Nephron (organoid): ENCODE data around the gene APOA1.

Experiments
- H3K27ac Mint-ChIP-seq, 3 experiments: 2 replicates each; pipeline ENCODE4 v1.8.0; 2020; ENCODE audit warnings: mixed read lengths in 3 of 3, mild to moderate bottlenecking in 2 of 3, moderate library complexity in 1 of 3
- H3K27me3 Mint-ChIP-seq: 2 replicates; pipeline ENCODE4 v1.8.0; 2021; ENCODE audit warnings: low read depth, mild to moderate bottlenecking, moderate library complexity, mixed read lengths
- H3K36me3 Mint-ChIP-seq: 2 replicates; pipeline ENCODE4 v1.8.0; 2020; ENCODE audit warnings: low read depth, mixed read lengths
- H3K4me1 Mint-ChIP-seq: 2 replicates; pipeline ENCODE4 v1.8.0; 2020; ENCODE audit warnings: mixed read lengths
- H3K4me3 Mint-ChIP-seq, 3 experiments: 2 replicates each; pipeline ENCODE4 v1.8.0; 2020; ENCODE audit warnings: mild to moderate bottlenecking in 3 of 3, mixed read lengths in 3 of 3, moderate library complexity in 2 of 3
- H3K9me3 Mint-ChIP-seq: 2 replicates; pipeline ENCODE4 v1.8.0; 2020; ENCODE audit warnings: mixed read lengths
- CTCF ChIP-seq, 3 experiments: fragments of 200-600 bp; sonication (generic); IDR thresholded peaks; one replicate each; pipeline ENCODE4 v1.5.0; 2021; ENCODE audit warnings: antibody characterized with exemption in 3 of 3; ENCODE audit not compliant: unreplicated experiment in 3 of 3

Gene APOA1

GRCh38 chr11:116851626-116852025 lies 14.2 kb upstream of the APOA1 start:
- Mint-ChIP-seq H3K36me3 (peaks cover 54% of the 10 kb centered on the region), H3K9me3 (no peaks in the 10 kb centered on the region), H3K27me3 (no peaks in the 10 kb centered on the region), H3K27ac (peak overlapping the region; percentile 68 to 95 (median 91)), H3K4me1 (peaks cover 34% of the 10 kb centered on the region), H3K4me3 (no peak overlapping the region)
- TF ChIP-seq CTCF (IDR thresholded peaks at IDR 0.05; ENCODE audit: unreplicated experiment in 3 of 3): no peak

GRCh38 chr11:116849486-116849885 lies 12.1 kb upstream of the APOA1 start:
- H3K9me3 Mint-ChIP-seq: no peaks in the 10 kb centered on the region
- no peak for TF ChIP-seq CTCF (IDR thresholded peaks at IDR 0.05; ENCODE audit: unreplicated experiment in 3 of 3)
- peaks cover 34% of the 10 kb centered on the region for H3K4me1 Mint-ChIP-seq
- H3K36me3 Mint-ChIP-seq: peaks cover 55% of the 10 kb centered on the region
- H3K27ac Mint-ChIP-seq: no peak overlapping the region
- no peak overlapping the region for H3K4me3 Mint-ChIP-seq
- no peaks in the 10 kb centered on the region for H3K27me3 Mint-ChIP-seq

- Mint-ChIP-seq H3K9me3 (no peaks in the 10 kb centered on the region), H3K4me1 (peaks cover 34% of the 10 kb centered on the region), H3K4me3 (no peak overlapping the region), H3K36me3 (peaks cover 52% of the 10 kb centered on the region), H3K27ac (no peak overlapping the region), H3K27me3 (no peaks in the 10 kb centered on the region)
- no peak for TF ChIP-seq CTCF (IDR thresholded peaks at IDR 0.05; ENCODE audit: unreplicated experiment in 3 of 3)
These were observed 11.6 kb upstream of the APOA1 start for GRCh38 chr11:116849060-116849459.

- no peak overlapping the region for H3K27ac Mint-ChIP-seq
- H3K36me3 Mint-ChIP-seq: peaks cover 54% of the 10 kb centered on the region
- no peak overlapping the region for H3K4me3 Mint-ChIP-seq
- H3K27me3 Mint-ChIP-seq: no peaks in the 10 kb centered on the region
- no peaks in the 10 kb centered on the region for H3K9me3 Mint-ChIP-seq
- H3K4me1 Mint-ChIP-seq: peaks cover 22% of the 10 kb centered on the region
- TF ChIP-seq CTCF (IDR thresholded peaks at IDR 0.05; ENCODE audit: unreplicated experiment in 3 of 3): no peak
These were observed 10.2 kb upstream of the APOA1 start for GRCh38 chr11:116847612-116848011.

GRCh38 chr11:116844722-116845121 lies 7.3 kb upstream of the APOA1 start:
- peaks cover 1% of the 10 kb centered on the region for H3K4me1 Mint-ChIP-seq

More at GRCh38 chr11:116844722-116845121, 7.3 kb upstream of the APOA1 start:
- peaks cover 43% of the 10 kb centered on the region for H3K36me3 Mint-ChIP-seq
- no peaks in the 10 kb centered on the region for H3K9me3 Mint-ChIP-seq
- no peak overlapping the region for H3K27ac Mint-ChIP-seq
- no peaks in the 10 kb centered on the region for H3K27me3 Mint-ChIP-seq
- no peak overlapping the region for H3K4me3 Mint-ChIP-seq
- TF ChIP-seq CTCF (IDR thresholded peaks at IDR 0.05; ENCODE audit: unreplicated experiment in 3 of 3): no peak
